Upper lobe of right lung (tissue), 1 donor: Measurements from ENCODE around the gene CES1. TPM values are rescaled to one million over a fixed set of nuclear protein-coding genes. Genes with fewer than 3 reads are reported as not detected.

ENCODE experiments used
- ATAC-seq: fragments of 200-7000 bp; cut with Tn5 transposase; one replicate; pipeline ENCODE4 v1.9.1; 2020; ENCODE audit warnings: mild to moderate bottlenecking, moderate library complexity
- DNase-seq: peaks from one replicate; pipeline ENCODE4 v3.0.0-alpha.2; 2020
- H3K27ac ChIP-seq: fragments of 200-600 bp; one replicate; pipeline ENCODE4 v1.8.0; 2022
- H3K27me3 ChIP-seq: fragments of 200-600 bp; one replicate; pipeline ENCODE4 v1.8.0; 2022; ENCODE audit warnings: mild to moderate bottlenecking
- H3K36me3 ChIP-seq: fragments of 200-600 bp; one replicate; pipeline ENCODE4 v1.8.0; 2022
- H3K4me1 ChIP-seq: fragments of 200-600 bp; one replicate; pipeline ENCODE4 v1.8.0; 2022
- H3K4me3 ChIP-seq: fragments of 200-600 bp; one replicate; pipeline ENCODE4 v1.8.0; 2022; ENCODE audit warnings: mild to moderate bottlenecking
- H3K9me3 ChIP-seq: fragments of 200-600 bp; one replicate; pipeline ENCODE4 v1.8.0; 2022
- intact Hi-C: fragments of 100-400 bp; cut with DNase I; formaldehyde crosslinking; loops from one replicate; pipeline ENCODE4 v1.11.0; 2022
- total RNA-seq: library from RNA; stranded (reverse); fragmentation: NEBNext Ultra II Directional; extraction: Animal tissue kit (Norgen Biotek cat#: 25700); gene quantifications from one replicate; pipeline ENCODE4 v1.2.1, GENCODE V29; 2021
- TF ChIP-seq, protein P1 (sequence below): fragments of 200-600 bp; IDR thresholded peaks from one replicate; pipeline ENCODE4 v1.8.0; 2022; ENCODE audit warnings: antibody characterized with exemption
- donor health status: DM: no; HTN: yes; CAD: no; lungs with severe emphysema.

CES1 gene
- total RNA-seq, 1 donor from 2014 or later = 293 TPM

DNA sequence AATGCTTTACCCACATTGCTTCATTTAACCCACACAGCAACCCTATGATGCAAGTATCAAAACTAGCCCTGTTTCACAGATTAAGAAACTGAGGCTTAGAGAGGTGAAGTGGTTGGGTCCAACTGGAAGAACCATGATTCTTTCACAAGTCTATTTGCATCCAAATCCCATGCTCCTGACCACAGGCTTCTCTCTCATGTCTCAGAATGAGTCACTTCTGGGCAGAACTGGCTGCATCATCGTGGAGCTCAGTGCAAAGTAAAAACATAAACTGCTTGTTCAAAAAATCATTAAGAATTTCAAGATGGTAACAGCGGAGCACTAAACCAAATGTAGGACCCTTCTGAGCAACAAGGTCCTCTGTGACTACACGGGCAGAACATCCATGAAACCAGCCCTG, 20.2 kb upstream of the CES1 start:
- intact Hi-C loops = no loop called here
- TF ChIP-seq, protein P1, sequence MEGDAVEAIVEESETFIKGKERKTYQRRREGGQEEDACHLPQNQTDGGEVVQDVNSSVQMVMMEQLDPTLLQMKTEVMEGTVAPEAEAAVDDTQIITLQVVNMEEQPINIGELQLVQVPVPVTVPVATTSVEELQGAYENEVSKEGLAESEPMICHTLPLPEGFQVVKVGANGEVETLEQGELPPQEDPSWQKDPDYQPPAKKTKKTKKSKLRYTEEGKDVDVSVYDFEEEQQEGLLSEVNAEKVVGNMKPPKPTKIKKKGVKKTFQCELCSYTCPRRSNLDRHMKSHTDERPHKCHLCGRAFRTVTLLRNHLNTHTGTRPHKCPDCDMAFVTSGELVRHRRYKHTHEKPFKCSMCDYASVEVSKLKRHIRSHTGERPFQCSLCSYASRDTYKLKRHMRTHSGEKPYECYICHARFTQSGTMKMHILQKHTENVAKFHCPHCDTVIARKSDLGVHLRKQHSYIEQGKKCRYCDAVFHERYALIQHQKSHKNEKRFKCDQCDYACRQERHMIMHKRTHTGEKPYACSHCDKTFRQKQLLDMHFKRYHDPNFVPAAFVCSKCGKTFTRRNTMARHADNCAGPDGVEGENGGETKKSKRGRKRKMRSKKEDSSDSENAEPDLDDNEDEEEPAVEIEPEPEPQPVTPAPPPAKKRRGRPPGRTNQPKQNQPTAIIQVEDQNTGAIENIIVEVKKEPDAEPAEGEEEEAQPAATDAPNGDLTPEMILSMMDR = no peak
- Histone ChIP-seq H3K4me1 (no peaks in the 10 kb centered on the region), H3K9me3 (no peaks in the 10 kb centered on the region), H3K27ac (no peak overlapping the region), H3K4me3 (no peak overlapping the region), H3K27me3 (peaks cover 5% of the 10 kb centered on the region), H3K36me3 (no peaks in the 10 kb centered on the region)
- no peak for ATAC-seq
- no peak for DNase-seq

DNA sequence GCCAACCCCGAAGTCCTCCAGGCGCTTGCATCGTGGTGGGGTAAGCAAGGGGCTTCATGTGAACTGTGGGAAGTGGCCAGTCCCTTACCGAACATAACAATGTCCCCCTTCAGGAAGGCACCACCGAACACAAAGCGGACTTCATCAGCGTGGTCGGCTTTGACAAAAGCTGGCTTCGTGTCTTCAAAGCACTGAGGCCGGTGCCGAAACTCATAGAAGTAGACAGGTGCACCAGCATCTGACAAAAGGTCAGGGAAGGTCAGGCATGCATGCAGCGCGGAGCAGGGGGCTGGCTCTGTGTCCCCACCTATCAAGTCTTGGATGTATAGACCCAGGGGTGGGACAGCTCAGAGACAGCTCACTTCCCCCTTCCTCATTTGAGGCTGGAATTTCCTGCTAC, 16.6 kb upstream of the CES1 start:
- Histone ChIP-seq H3K9me3 (no peaks in the 10 kb centered on the region), H3K27ac (no peak overlapping the region), H3K4me3 (no peak overlapping the region), H3K27me3 (peaks cover 22% of the 10 kb centered on the region), H3K4me1 (no peaks in the 10 kb centered on the region), H3K36me3 (no peaks in the 10 kb centered on the region)
- ATAC-seq = no peak
- intact Hi-C loops = no loop called here
- DNase-seq = no peak
- TF ChIP-seq, protein P1 = no peak

DNA sequence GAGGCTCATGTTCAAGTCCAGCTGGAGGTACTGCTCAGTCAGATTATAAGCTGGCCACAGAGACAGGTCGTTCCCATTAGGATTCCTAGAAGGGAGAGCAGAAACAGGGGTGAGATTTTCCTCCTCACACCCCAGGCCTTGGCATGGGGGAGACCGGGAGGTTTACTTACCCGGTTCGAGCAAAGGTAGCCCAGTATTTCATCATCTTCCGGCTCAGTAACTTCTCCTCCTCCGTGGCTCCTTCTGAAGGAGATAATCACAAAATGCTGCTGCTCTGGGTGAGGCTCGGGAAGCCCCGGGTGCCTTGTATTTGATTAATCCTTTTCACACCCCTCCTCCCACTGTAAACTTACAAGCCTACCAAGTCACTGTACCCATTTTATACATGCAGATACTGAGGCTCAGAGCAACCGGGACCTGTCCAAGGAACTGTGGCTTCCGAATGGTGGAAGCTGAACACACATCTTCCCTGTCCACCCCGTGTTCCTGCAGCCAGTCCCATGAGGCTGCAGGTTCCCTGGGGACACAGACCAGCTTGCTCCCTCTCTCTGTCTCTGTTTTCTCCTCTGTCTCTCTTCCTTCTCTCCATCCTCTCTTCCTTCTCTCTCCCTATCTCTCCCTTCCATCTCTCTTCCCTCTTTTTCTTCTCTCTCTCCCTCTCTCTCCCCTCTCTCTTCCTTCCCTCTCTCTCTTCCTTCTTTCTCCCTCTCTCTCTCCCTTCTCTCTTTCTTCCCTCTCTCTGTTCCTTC, 13.9 kb upstream of the CES1 start:
- DNase-seq (no peak), ATAC-seq (no peak)
- peaks cover 22% of the 10 kb centered on the region for H3K27me3 ChIP-seq
- no peaks in the 10 kb centered on the region for H3K9me3 ChIP-seq
- H3K36me3 ChIP-seq = no peaks in the 10 kb centered on the region
- no peaks in the 10 kb centered on the region for H3K4me1 ChIP-seq
- intact Hi-C loops = no loop called here
- H3K4me3 ChIP-seq = no peak overlapping the region
- H3K27ac ChIP-seq = no peak overlapping the region
- TF ChIP-seq, protein P1 = no peak

DNA sequence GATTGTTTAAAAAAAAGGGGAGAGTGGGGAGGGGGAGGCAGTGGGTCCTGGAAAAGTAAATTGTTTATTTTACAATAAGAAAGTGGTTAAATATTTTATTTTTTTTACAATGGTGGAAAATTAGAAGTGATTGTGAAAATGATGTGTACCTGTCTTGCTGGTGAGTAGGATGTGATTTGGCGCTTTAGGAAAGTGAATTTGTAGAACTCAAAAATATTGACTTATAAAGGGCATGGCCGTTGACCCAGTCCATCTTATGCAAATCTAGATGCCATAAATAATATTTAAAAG, 10.2 kb upstream of the CES1 start:
- H3K4me1 ChIP-seq = no peaks in the 10 kb centered on the region
- H3K27me3 ChIP-seq = peaks cover 16% of the 10 kb centered on the region
- no peaks in the 10 kb centered on the region for H3K36me3 ChIP-seq
- no peaks in the 10 kb centered on the region for H3K9me3 ChIP-seq
- DNase-seq = no peak
- TF ChIP-seq, protein P1 = no peak
- no peak overlapping the region for H3K4me3 ChIP-seq
- no peak for ATAC-seq
- intact Hi-C loops = loop anchor here (5.0 kb wide), 1 partner anchor 131 kb away; no protein-coding TSS in a partner anchor
- no peak overlapping the region for H3K27ac ChIP-seq

GRCh38 chr16:55842369-55843104, 9.6 kb upstream of the CES1 start:
- Histone ChIP-seq H3K4me1 (no peaks in the 10 kb centered on the region), H3K27me3 (peaks cover 11% of the 10 kb centered on the region), H3K27ac (no peak overlapping the region), H3K4me3 (no peak overlapping the region), H3K9me3 (no peaks in the 10 kb centered on the region), H3K36me3 (no peaks in the 10 kb centered on the region)
- DNase-seq (no peak), ATAC-seq (peak; percentile 80)
- TF ChIP-seq, protein P1 = peak; percentile 70
- intact Hi-C loops = loop anchor here (5.0 kb wide), 1 partner anchor 130 kb away; no protein-coding TSS in a partner anchor
